IPS-15b (cell line): Measurements from ENCODE around the gene DDX51.
"Not testable (repeated sequence)": the region's sequence is repeated elsewhere in the genome, so short reads cannot be mapped to it uniquely, and the experiment has no call there.

ENCODE experiments used
- H3K27me3 ChIP-seq: one replicate; pipeline ENCODE4 v1.6.1; 2013; ENCODE audit warnings: low read length; ENCODE audit not compliant: control insufficient read depth, insufficient read depth
- H3K36me3 ChIP-seq: one replicate; pipeline ENCODE4 v1.6.1; 2013; ENCODE audit warnings: low read length; ENCODE audit not compliant: control insufficient read depth, insufficient read depth
- H3K4me1 ChIP-seq: one replicate; pipeline ENCODE4 v1.6.1; 2013; ENCODE audit warnings: mild to moderate bottlenecking, low read length; ENCODE audit not compliant: control insufficient read depth, insufficient read depth
- H3K4me3 ChIP-seq: one replicate; pipeline ENCODE4 v1.5.1; 2013; ENCODE audit warnings: low read depth, low read length
- H3K9ac ChIP-seq: one replicate; pipeline ENCODE4 v1.6.1; 2013; ENCODE audit warnings: low read depth, mild to moderate bottlenecking, low read length
- H3K9me3 ChIP-seq: one replicate; pipeline ENCODE4 v1.6.1; 2013; ENCODE audit warnings: mild to moderate bottlenecking, low read length; ENCODE audit not compliant: control insufficient read depth, insufficient read depth

The DDX51 gene

DNA sequence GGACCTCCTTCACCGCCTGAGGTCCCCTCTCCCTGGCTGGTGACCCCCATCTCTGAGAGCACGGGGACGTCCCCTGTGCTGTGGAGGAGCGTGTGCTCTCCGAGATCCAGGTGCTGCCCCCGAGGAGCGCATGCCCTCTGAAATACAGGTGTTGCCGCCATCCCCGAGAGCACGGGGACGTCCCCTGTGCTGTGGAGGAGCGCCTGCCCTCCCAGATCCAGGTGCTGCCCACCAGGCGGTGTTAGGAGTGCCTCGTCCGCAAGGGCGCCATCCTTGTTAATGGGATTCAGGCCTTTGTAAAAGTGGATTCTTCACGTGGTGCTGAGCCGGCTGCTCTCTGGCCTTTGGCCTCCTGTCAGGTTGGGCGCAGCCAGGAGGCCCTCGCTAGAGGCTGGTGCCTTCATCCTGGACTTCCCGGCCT is 10.2 kb upstream of the DDX51 start:
- Histone ChIP-seq H3K4me3 (no peak overlapping the region), H3K36me3 (peaks cover 37% of the 10 kb centered on the region), H3K9ac (no peak overlapping the region), H3K4me1 (no peaks in the 10 kb centered on the region), H3K27me3 (no peaks in the 10 kb centered on the region), H3K9me3 (no peaks in the 10 kb centered on the region)

DNA sequence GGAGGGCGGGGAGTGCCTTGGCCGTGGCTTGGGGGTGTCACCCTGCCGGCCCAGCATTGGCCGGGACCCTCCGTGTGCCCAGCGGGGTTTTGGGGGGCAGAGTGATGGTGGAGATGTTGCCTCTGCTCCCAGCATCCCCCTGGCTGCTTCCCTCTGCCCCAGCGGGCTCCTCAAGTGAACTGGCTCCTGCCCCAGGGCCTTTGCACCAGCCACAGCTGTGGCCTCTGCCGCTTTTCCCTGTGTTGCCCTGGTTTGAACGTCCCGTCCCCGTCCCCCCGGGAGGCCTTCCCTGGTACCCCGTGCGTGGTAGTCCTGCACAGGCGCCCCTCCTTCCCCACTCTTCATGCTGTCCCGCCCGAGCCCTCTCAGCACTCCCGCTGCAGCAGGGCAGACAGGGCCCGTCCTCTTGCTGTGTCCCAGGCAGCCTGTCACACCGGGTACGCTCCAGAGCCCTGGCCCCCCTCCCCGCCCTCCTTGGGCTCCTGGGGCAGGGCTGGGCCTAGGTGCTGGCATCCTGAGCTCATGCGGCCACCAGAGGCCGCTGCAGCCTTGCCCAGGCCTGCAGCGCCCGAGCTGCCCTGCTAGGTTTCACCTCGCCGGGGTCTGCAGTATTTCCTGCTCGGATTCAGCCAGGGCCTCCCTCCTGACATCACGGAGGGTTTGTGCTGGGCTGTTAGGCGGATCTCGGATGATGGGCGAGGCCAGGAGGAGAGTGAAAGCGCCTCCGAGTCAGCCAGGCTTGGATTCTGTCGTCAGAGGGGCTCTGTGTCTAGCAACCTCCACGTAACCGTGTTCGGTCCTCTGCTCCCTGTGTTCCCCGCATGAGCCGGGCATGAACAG is 9.6 kb upstream of the DDX51 start:
- peaks cover 37% of the 10 kb centered on the region for H3K36me3 ChIP-seq
- no peak overlapping the region for H3K4me3 ChIP-seq
- no peaks in the 10 kb centered on the region for H3K4me1 ChIP-seq
- H3K9me3 ChIP-seq = no peaks in the 10 kb centered on the region
- no peak overlapping the region for H3K9ac ChIP-seq
- H3K27me3 ChIP-seq = no peaks in the 10 kb centered on the region

DNA sequence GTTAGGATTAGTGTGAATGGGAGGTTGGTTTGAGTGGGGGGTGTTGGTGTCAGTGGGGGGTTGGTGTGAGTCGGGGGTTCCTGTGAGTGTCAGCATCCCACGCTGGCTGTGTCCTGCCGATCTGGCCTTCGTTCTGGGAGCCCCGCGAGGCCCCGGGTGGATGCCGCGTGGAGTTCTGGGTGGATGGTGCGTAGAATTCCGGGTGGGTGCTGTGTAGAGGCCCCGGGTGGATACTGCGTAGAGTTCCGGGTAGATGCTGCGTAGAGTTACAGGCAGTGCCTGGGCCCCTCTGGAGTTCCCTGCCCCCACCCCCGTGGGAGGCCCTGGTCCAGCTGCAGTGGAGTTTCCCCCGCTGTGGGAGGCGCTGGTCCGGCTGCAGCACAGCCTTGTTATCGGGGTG is 8.8 kb upstream of the DDX51 start:
- Histone ChIP-seq H3K36me3 (peaks cover 34% of the 10 kb centered on the region), H3K4me3 (no peak overlapping the region), H3K27me3 (no peaks in the 10 kb centered on the region), H3K4me1 (no peaks in the 10 kb centered on the region), H3K9ac (no peak overlapping the region), H3K9me3 (no peaks in the 10 kb centered on the region)

DNA sequence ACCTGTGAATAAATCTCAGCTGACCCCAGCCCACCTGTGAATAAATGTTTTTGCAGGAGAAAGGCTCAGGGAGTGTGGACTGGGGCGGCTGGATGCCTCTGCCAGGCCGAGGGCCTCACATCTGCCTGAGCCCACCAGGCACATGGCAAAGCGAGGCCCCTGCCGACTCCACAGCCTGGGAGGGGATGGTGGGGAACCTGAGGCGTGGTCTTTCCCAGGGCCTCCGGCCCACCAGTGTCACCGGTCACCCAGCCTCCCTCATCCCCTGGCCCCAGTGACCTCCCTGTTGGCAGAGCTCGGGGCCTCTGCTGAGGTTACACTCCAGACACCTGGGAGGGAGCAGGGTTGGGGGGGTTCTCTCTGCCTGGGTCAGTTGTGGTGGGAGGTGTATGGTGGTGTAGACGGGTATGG is 8.3 kb upstream of the DDX51 start:
- Histone ChIP-seq H3K9ac (no peak overlapping the region), H3K36me3 (peaks cover 33% of the 10 kb centered on the region), H3K4me1 (no peaks in the 10 kb centered on the region), H3K4me3 (no peak overlapping the region), H3K27me3 (no peaks in the 10 kb centered on the region), H3K9me3 (no peaks in the 10 kb centered on the region)

DNA sequence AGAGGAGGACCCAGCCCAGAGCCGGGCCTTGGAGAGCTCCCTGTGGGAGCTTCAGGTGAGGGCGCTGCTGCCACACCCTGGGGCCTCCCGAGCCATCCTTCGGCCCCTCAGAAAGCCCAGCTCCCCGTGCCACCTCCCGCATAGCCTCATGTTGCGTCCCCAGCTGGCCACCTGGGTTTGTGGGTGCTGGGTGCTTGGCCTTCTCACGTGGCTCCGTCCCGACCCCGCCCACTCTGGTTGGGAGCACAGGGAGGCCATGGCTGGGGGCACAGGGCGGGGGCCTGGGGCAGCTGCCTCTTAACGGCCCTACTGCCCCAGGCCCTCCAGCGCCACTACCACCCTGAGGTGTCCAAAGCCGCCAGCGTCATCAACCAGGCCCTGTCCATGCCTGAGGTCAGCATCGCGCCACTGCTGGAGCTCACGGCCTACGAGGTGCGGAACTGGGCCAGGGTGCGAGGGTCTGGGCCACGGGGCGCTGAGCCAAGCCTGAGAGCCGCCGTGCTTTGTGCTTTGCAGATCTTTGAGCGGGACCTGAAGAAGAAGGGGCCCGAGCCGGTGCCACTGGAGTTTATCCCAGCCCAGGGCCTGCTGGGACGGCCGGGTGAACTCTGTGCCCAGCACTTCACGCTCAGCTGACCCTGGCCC is 7.8 kb upstream of the DDX51 start:
- no peaks in the 10 kb centered on the region for H3K4me1 ChIP-seq
- H3K9me3 ChIP-seq = no peaks in the 10 kb centered on the region
- peaks cover 29% of the 10 kb centered on the region for H3K36me3 ChIP-seq
- H3K27me3 ChIP-seq = no peaks in the 10 kb centered on the region
- no peak overlapping the region for H3K9ac ChIP-seq
- H3K4me3 ChIP-seq = no peak overlapping the region

DNA sequence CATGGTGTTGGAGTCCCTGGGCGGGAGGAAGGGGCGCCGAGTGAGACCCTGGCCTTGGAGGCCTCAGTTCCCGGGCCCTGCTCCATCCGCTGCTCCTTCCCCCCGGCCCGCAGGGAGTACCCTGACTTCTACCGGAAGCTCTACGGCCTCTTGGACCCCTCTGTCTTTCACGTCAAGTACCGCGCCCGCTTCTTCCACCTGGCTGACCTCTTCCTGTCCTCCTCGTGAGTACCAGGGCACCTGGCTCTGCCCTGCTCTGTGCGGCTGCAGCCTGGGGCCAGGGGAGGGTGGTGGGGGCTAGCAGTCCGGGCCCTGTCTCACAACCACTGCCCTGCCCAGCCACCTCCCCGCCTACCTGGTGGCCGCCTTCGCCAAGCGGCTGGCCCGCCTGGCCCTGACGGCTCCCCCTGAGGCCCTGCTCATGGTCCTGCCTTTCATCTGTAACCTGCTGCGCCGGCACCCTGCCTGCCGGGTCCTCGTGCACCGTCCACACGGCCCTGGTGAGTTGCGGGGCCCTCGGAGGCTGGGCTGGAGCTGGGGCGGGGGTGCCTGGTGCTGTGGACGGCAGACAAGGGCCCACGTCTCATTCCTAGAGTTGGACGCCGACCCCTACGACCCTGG is 7.1 kb upstream of the DDX51 start:
- H3K27me3 ChIP-seq = no peaks in the 10 kb centered on the region
- H3K36me3 ChIP-seq = peaks cover 24% of the 10 kb centered on the region
- H3K9ac ChIP-seq = no peak overlapping the region
- no peaks in the 10 kb centered on the region for H3K9me3 ChIP-seq
- no peaks in the 10 kb centered on the region for H3K4me1 ChIP-seq
- H3K4me3 ChIP-seq = no peak overlapping the region

DNA sequence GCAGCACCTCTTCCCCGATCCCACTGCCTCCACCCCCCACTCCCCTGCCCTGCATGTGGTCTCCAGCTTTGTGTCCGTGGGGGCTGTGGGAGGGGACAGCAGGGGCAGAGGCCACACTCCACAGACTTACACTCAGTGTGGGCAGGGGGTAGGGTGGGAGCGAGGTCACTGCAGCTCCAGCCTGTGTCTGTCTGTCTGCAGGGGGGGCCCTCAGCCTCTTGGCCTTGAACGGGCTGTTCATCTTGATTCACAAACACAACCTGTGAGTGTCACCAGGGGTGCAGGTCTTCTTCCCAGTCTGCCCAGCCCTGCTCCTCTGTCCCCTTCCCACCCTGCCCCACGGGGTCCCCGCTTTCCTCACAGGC is 6.6 kb upstream of the DDX51 start:
- Histone ChIP-seq H3K9ac (no peak overlapping the region), H3K4me1 (no peaks in the 10 kb centered on the region), H3K36me3 (peaks cover 19% of the 10 kb centered on the region), H3K27me3 (no peaks in the 10 kb centered on the region), H3K9me3 (no peaks in the 10 kb centered on the region), H3K4me3 (no peak overlapping the region)

DNA sequence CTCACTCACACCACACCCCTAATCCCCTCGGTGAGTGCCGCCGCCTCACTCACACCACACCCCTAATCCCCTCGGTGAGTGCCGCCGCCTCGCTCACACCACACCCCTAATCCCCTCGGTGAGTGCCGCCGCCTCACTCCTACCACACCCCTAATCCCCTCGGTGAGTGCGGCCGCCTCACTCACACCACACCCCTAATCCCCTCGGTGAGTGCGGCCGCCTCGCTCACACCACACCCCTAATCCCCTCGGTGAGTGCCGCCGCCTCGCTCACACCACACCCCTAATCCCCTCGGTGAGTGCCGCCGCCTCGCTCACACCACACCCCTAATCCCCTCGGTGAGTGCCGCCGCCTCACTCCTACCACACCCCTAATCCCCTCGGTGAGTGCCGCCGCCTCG is 5.4 kb upstream of the DDX51 start:
- H3K4me3 ChIP-seq, H3K9ac ChIP-seq, H3K27me3 ChIP-seq, H3K9me3 ChIP-seq, H3K4me1 ChIP-seq: not testable (repeated sequence)
- peaks cover 18% of the 10 kb centered on the region for H3K36me3 ChIP-seq

DNA sequence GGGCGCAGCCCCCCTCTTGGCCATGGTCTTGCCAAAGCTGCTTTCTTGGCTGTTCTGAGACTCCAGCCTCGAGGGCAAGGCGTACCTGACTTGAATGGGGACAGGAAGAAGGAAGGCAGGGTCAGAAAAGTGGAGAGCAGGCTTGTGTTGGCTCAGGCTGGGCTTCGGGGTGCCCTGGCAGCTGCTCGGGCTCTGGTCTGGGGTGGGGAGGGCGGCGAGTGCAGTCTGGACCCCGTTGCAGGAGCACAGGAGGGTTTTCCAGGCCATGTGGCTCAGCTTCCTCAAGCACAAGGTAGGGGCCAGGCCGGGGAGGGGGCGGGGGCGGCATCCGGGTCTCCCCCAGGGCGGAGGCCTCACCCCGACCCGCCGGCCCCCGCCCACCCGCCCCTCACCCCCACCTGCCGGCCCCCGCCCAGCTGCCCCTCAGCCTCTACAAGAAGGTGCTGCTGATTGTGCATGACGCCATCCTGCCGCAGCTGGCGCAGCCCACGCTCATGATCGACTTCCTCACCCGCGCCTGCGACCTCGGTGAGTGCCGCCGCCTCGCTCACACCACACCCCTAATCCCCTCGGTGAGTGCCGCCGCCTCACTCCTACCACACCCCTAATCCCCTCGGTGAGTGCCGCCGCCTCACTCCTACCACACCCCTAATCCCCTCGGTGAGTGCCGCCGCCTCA is 4.4 kb upstream of the DDX51 start:
- Histone ChIP-seq H3K4me3 (no peak overlapping the region), H3K4me1 (no peaks in the 10 kb centered on the region), H3K36me3 (peaks cover 18% of the 10 kb centered on the region), H3K9ac (no peak overlapping the region), H3K27me3 (no peaks in the 10 kb centered on the region), H3K9me3 (no peaks in the 10 kb centered on the region)

DNA sequence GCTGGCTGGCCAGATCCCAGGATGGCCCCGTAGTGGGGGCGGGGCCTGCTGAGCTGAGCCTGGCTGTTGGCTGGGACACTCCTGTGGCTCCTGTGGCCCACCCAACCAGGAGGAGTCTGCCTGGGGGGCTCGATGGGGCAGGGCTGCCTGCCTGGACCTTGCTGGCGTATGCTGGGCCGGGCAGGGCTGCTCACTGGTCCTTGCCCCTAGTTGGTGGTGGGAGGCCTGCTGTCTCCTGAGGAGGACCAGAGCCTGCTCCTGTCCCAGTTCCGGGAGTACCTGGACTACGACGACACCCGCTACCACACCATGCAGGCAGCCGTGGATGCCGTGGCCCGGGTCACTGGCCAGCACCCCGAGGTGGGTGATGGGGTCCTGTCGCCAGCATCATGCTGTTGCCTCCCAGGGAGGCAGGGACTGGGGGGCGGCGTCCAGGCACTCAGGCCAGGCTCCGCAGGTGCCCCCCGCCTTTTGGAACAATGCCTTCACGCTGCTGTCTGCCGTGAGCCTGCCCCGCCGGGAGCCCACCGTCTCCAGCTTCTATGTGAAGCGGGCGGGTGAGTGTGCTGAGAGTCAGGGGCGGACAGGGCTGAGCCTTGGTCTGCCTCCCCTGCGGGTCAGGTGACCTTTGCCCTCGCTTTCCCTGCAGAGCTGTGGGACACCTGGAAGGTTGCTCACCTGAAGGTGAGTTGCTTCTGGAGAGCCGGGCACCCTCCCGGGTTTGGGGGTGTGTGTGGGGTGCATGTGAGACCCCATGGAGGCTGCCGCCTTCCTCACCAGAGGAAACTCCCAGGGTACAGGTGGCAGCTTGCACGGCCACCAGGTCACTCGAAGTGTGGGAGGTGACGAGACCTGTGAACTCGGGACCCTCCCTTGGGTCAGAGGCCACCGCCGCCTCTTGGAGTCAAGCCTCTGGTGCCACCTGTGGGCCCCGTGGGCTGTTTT is 3.6 kb upstream of the DDX51 start:
- Histone ChIP-seq H3K4me3 (no peak overlapping the region), H3K9me3 (no peaks in the 10 kb centered on the region), H3K36me3 (peaks cover 18% of the 10 kb centered on the region), H3K4me1 (no peaks in the 10 kb centered on the region), H3K9ac (no peak overlapping the region), H3K27me3 (no peaks in the 10 kb centered on the region)
